ENCODE measurements around the gene NDUFAF8.
A peak's percentile ranks its signal among the peaks of the same experiment; 100 is the strongest.

Gene NDUFAF8

DNA sequence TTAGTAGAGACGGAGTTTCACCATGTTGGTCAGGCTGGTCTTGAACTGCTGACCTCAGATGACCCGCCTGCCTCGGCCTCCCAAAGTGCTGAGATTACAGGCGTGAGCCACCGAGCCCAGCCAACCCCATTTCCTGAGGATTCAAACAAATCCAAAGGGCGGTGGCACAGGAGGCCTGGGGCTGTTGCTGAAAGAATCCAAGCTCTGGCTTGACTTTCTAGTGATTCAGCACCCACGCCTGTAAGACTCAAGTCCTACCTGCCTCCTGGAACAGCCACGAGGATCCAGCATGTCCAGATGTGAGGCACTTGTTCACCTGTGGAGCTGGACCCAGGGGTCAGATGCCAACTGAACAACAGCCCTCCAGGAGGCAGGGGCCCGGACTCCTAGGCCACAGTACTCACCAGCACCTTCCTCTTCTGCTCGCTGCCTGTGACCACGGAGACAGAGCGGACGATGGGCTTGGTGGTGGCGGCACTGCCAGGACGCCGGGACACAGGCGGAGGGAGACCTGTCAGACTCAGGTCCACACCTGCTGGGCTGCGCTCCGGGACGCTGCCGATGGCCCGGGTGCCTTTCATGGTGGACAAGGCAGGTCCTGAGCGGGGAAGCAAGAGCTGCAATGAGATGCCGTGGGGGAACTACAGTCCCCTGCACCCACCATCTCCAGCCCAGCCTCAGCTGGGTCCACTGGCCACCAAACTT is 19.5 kb upstream of the NDUFAF8 start:
- Histone ChIP-seq H3K36me3 (ENCODE audit: control insufficient read depth, low read length) (no peaks in the 10 kb centered on the region), H4K20me1 (ENCODE audit: control insufficient read depth, insufficient read depth, low read depth, low read length) (no peaks in the 10 kb centered on the region), H3K79me2 (ENCODE audit: control insufficient read depth, low read length) (peaks cover 12% of the 10 kb centered on the region), H3K4me2 (ENCODE audit: low read length) (no peak overlapping the region), H3F3A (ENCODE audit: control insufficient read depth, insufficient read depth) (no peaks in the 10 kb centered on the region), H3K9me2 (replicated peaks; ENCODE audit: control insufficient read depth, low read length) (no peaks in the 10 kb centered on the region), H3K9me3 (ENCODE audit: control insufficient read depth, insufficient read depth, low read length) (no peaks in the 10 kb centered on the region), H3K4me3 (ENCODE audit: low read length) (no peak overlapping the region), H3K27ac (ENCODE audit: low read depth, low read length) (no peak overlapping the region), H3K4me1 (ENCODE audit: control insufficient read depth, low read length) (peaks cover 18% of the 10 kb centered on the region), H3K27me3 (ENCODE audit: control insufficient read depth, low read length) (no peaks in the 10 kb centered on the region)
- no peak for TF ChIP-seq EZH2phosphoT487 (IDR thresholded peaks at IDR 0.05; ENCODE audit: borderline replicate concordance, low read length)
- TF ChIP-seq, protein P1, sequence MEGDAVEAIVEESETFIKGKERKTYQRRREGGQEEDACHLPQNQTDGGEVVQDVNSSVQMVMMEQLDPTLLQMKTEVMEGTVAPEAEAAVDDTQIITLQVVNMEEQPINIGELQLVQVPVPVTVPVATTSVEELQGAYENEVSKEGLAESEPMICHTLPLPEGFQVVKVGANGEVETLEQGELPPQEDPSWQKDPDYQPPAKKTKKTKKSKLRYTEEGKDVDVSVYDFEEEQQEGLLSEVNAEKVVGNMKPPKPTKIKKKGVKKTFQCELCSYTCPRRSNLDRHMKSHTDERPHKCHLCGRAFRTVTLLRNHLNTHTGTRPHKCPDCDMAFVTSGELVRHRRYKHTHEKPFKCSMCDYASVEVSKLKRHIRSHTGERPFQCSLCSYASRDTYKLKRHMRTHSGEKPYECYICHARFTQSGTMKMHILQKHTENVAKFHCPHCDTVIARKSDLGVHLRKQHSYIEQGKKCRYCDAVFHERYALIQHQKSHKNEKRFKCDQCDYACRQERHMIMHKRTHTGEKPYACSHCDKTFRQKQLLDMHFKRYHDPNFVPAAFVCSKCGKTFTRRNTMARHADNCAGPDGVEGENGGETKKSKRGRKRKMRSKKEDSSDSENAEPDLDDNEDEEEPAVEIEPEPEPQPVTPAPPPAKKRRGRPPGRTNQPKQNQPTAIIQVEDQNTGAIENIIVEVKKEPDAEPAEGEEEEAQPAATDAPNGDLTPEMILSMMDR (IDR thresholded peaks at IDR 0.05; ENCODE audit: low read depth, low read length, poor library complexity, severe bottlenecking) = no peak

GRCh38 chr17:81221371-81221841 is 17.7 kb upstream of the NDUFAF8 start:
- H3K27me3 ChIP-seq (ENCODE audit: control insufficient read depth, low read length) = no peaks in the 10 kb centered on the region
- no peaks in the 10 kb centered on the region for H4K20me1 ChIP-seq (ENCODE audit: control insufficient read depth, insufficient read depth, low read depth, low read length)
- TF ChIP-seq, protein P1 (IDR thresholded peaks at IDR 0.05; ENCODE audit: low read depth, low read length, poor library complexity, severe bottlenecking) = no peak
- no peak for TF ChIP-seq EZH2phosphoT487 (IDR thresholded peaks at IDR 0.05; ENCODE audit: borderline replicate concordance, low read length)
- peak overlapping the region; percentile 98 for H3K4me3 ChIP-seq (ENCODE audit: low read length)
- peak overlapping the region; percentile 97 for H3K4me2 ChIP-seq (ENCODE audit: low read length)
- peaks cover 12% of the 10 kb centered on the region for H3K79me2 ChIP-seq (ENCODE audit: control insufficient read depth, low read length)
- no peaks in the 10 kb centered on the region for H3K9me2 ChIP-seq (replicated peaks; ENCODE audit: control insufficient read depth, low read length)
- peaks cover 3% of the 10 kb centered on the region; the same call in 1 of the 2 replicates for H3F3A ChIP-seq (ENCODE audit: control insufficient read depth, insufficient read depth)
- peaks cover 18% of the 10 kb centered on the region for H3K4me1 ChIP-seq (ENCODE audit: control insufficient read depth, low read length)
- H3K9me3 ChIP-seq (ENCODE audit: control insufficient read depth, insufficient read depth, low read length) = no peaks in the 10 kb centered on the region
- H3K36me3 ChIP-seq (ENCODE audit: control insufficient read depth, low read length) = no peaks in the 10 kb centered on the region
- H3K27ac ChIP-seq (ENCODE audit: low read depth, low read length) = no peak overlapping the region

- peaks cover 3% of the 10 kb centered on the region; the same call in 1 of the 2 replicates for H3F3A ChIP-seq (ENCODE audit: control insufficient read depth, insufficient read depth)
- H3K4me3 ChIP-seq (ENCODE audit: low read length) = peak overlapping the region; percentile 98
- peak overlapping the region; percentile 97 for H3K4me2 ChIP-seq (ENCODE audit: low read length)
- no peaks in the 10 kb centered on the region for H3K27me3 ChIP-seq (ENCODE audit: control insufficient read depth, low read length)
- no peaks in the 10 kb centered on the region for H3K9me2 ChIP-seq (replicated peaks; ENCODE audit: control insufficient read depth, low read length)
- H3K27ac ChIP-seq (ENCODE audit: low read depth, low read length) = no peak overlapping the region
- peaks cover 12% of the 10 kb centered on the region for H3K79me2 ChIP-seq (ENCODE audit: control insufficient read depth, low read length)
- TF ChIP-seq, protein P1 (IDR thresholded peaks at IDR 0.05; ENCODE audit: low read depth, low read length, poor library complexity, severe bottlenecking) = no peak
- TF ChIP-seq EZH2phosphoT487 (IDR thresholded peaks at IDR 0.05; ENCODE audit: borderline replicate concordance, low read length) = no peak
- peaks cover 18% of the 10 kb centered on the region for H3K4me1 ChIP-seq (ENCODE audit: control insufficient read depth, low read length)
- no peaks in the 10 kb centered on the region for H4K20me1 ChIP-seq (ENCODE audit: control insufficient read depth, insufficient read depth, low read depth, low read length)
- no peaks in the 10 kb centered on the region for H3K9me3 ChIP-seq (ENCODE audit: control insufficient read depth, insufficient read depth, low read length)
- H3K36me3 ChIP-seq (ENCODE audit: control insufficient read depth, low read length) = no peaks in the 10 kb centered on the region
Observed at GRCh38 chr17:81221842-81222619, 17.1 kb upstream of the NDUFAF8 start.

Data from DOHH2 (cell line).